ENCODE measurements around the gene DPP8.
"Not testable (repeated sequence)": the region's sequence is repeated elsewhere in the genome, so short reads cannot be mapped to it uniquely, and the experiment has no call there.

Gene DPP8

DNA sequence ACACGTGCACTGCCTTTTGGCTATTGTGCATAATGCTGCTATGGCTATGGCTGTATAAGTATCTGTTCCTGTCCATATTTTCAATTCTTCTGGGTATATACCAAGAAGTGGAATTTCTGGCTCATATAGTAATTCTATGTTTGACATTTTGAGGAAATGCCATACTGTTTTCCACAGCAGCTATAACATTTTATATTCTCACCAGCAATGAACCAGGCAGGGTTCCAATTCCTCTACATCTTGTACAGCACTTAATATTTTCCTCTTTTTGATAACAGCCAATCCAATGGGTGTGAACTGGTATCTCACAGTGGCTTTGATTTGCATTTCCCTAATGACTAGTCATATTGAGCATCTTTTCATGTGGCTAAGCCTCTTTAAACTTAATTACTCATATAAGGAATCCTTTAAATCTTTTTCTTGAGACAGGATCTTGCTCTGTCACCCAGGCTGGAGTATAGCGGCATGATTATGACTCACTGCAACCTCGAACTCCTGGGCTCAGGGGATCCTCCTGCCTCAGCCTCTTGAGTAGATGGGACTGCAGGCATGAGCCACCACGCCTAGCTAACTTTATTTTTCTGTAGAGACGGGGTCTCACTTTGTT lies 56.6 kb downstream of the DPP8 start:
- H3K9ac ChIP-seq (ENCODE audit: low read depth, low read length): no peak overlapping the region
- no peak overlapping the region for H3K4me3 ChIP-seq (ENCODE audit: low read length)
- H3K27ac ChIP-seq (ENCODE audit: low read length): no peak overlapping the region
- H3K4me1 ChIP-seq (ENCODE audit: insufficient read depth, low read length): no peaks in the 10 kb centered on the region
- peaks cover 82% of the 10 kb centered on the region for H3K36me3 ChIP-seq (ENCODE audit: insufficient read depth, low read depth, low read length)
- no peaks in the 10 kb centered on the region for H3K9me3 ChIP-seq (ENCODE audit: insufficient read depth, low read depth, low read length)
- H3K27me3 ChIP-seq (ENCODE audit: insufficient read depth, low read length): no peaks in the 10 kb centered on the region

DNA sequence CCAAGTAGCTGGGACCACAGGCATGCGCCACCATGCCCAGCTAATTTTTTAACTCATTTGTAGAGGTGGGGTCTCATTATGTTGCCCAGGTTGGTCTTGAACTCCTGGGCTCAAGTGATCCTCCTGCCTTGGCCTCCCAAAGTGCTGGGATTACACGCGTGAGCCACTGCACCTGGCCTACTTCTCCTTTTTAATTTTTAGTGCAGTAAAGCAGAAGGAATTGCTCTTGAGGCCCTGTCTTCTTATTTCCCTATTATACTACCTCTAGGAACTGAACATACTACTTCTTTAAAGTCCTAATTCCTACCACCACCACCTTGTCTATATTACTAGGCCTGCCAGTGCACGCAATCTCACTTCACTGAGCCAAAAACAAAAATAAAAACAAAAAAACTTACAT lies 62.2 kb downstream of the DPP8 start:
- not testable (repeated sequence) for H3K27me3 ChIP-seq (ENCODE audit: insufficient read depth, low read length); H3K9me3 ChIP-seq (ENCODE audit: insufficient read depth, low read depth, low read length); H3K4me3 ChIP-seq (ENCODE audit: low read length); H3K9ac ChIP-seq (ENCODE audit: low read depth, low read length); H3K27ac ChIP-seq (ENCODE audit: low read length); H3K4me1 ChIP-seq (ENCODE audit: insufficient read depth, low read length)
- peaks cover 84% of the 10 kb centered on the region for H3K36me3 ChIP-seq (ENCODE audit: insufficient read depth, low read depth, low read length)

DNA sequence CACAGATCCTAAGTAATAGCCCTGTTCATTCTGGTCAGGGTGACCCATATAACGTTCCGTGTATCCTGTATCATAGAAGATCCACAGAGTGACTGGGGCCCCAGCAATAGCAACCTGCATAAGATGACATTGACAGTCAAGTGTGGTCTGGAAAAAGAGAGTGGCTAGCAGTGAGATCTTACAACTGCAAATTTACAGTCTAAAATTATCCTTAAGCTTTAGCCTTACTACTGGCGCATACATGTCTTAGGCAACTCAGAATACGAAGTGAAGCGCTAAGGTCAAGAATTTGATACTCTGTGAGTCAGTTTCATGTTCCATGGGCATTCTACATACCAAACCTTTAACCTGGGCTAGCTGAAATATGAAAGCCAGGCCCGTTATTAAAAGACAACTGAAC lies 65.5 kb downstream of the DPP8 start:
- Histone ChIP-seq H3K9me3 (ENCODE audit: insufficient read depth, low read depth, low read length) (no peaks in the 10 kb centered on the region), H3K9ac (ENCODE audit: low read depth, low read length) (no peak overlapping the region), H3K4me3 (ENCODE audit: low read length) (no peak overlapping the region), H3K27me3 (ENCODE audit: insufficient read depth, low read length) (no peaks in the 10 kb centered on the region), H3K4me1 (ENCODE audit: insufficient read depth, low read length) (no peaks in the 10 kb centered on the region), H3K36me3 (ENCODE audit: insufficient read depth, low read depth, low read length) (peaks cover 77% of the 10 kb centered on the region), H3K27ac (ENCODE audit: low read length) (no peak overlapping the region)

DNA sequence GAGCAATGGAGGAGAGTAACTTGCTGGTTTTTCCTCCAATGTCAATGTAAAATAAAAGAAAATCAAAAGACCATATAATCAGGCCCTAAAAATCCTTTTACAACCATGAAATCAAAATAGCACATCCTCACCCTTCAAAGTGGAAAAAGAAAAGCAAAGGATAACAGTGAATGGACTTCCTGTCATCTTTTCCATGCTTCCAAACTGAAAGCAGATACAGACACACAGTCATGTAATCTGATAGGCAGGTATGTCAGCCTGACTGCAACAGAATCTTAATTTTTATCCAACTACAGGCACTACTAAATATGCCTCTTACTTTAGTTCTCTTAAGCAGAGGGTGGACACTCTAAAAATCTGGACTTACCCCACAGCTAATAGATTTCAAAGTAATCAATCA lies 66.9 kb downstream of the DPP8 start:
- H3K36me3 ChIP-seq (ENCODE audit: insufficient read depth, low read depth, low read length): peaks cover 79% of the 10 kb centered on the region
- no peaks in the 10 kb centered on the region for H3K27me3 ChIP-seq (ENCODE audit: insufficient read depth, low read length)
- no peak overlapping the region for H3K4me3 ChIP-seq (ENCODE audit: low read length)
- H3K9ac ChIP-seq (ENCODE audit: low read depth, low read length): no peak overlapping the region
- no peak overlapping the region for H3K27ac ChIP-seq (ENCODE audit: low read length)
- H3K4me1 ChIP-seq (ENCODE audit: insufficient read depth, low read length): no peaks in the 10 kb centered on the region
- no peaks in the 10 kb centered on the region for H3K9me3 ChIP-seq (ENCODE audit: insufficient read depth, low read depth, low read length)

DNA sequence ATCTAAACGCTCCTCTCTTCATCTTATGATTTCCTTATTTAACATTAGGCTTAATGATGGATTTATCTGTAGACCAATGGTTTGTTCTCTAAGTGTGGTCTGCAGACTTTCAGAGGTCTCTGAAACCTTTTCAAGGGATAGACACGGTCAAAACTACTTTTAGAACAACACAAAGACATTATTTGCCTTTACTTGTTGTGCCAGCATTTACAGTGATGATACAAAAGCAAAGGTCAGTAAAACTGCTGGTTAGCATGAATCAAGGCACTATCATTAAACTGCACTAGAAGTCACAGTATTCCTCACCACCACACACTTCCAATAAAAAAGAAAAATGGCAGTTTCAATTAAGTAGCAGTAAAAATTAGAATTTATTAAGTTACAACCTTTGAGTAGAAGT lies 70.3 kb downstream of the DPP8 start:
- H3K9ac ChIP-seq (ENCODE audit: low read depth, low read length): no peak overlapping the region

GRCh38 chr15:65434201-65434600 lies 83.3 kb downstream of the DPP8 start:
- no peak overlapping the region for H3K9ac ChIP-seq (ENCODE audit: low read depth, low read length)
- no peaks in the 10 kb centered on the region for H3K36me3 ChIP-seq (ENCODE audit: insufficient read depth, low read depth, low read length)
- no peak overlapping the region for H3K4me3 ChIP-seq (ENCODE audit: low read length)
- no peaks in the 10 kb centered on the region for H3K4me1 ChIP-seq (ENCODE audit: insufficient read depth, low read length)
- H3K27ac ChIP-seq (ENCODE audit: low read length): no peak overlapping the region
- H3K9me3 ChIP-seq (ENCODE audit: insufficient read depth, low read depth, low read length): no peaks in the 10 kb centered on the region
- H3K27me3 ChIP-seq (ENCODE audit: insufficient read depth, low read length): no peaks in the 10 kb centered on the region

More for the DNA sequence above, 70.3 kb downstream of the DPP8 start:
- no peak overlapping the region for H3K27ac ChIP-seq (ENCODE audit: low read length)
- H3K27me3 ChIP-seq (ENCODE audit: insufficient read depth, low read length): no peaks in the 10 kb centered on the region
- H3K36me3 ChIP-seq (ENCODE audit: insufficient read depth, low read depth, low read length): peaks cover 56% of the 10 kb centered on the region
- no peaks in the 10 kb centered on the region for H3K4me1 ChIP-seq (ENCODE audit: insufficient read depth, low read length)
- H3K4me3 ChIP-seq (ENCODE audit: low read length): no peak overlapping the region
- no peaks in the 10 kb centered on the region for H3K9me3 ChIP-seq (ENCODE audit: insufficient read depth, low read depth, low read length)

GRCh38 chr15:65431731-65432130 lies 85.8 kb downstream of the DPP8 start:
- H3K4me3 ChIP-seq (ENCODE audit: low read length): no peak overlapping the region

GRCh38 chr15:65426216-65426853 lies 91.2 kb downstream of the DPP8 start:
- no peak overlapping the region for H3K4me3 ChIP-seq (ENCODE audit: low read length)
- H3K9me3 ChIP-seq (ENCODE audit: insufficient read depth, low read depth, low read length): no peaks in the 10 kb centered on the region
- no peaks in the 10 kb centered on the region for H3K36me3 ChIP-seq (ENCODE audit: insufficient read depth, low read depth, low read length)
- no peak overlapping the region for H3K27ac ChIP-seq (ENCODE audit: low read length)
- H3K4me1 ChIP-seq (ENCODE audit: insufficient read depth, low read length): peaks cover 5% of the 10 kb centered on the region; the same call in 1 of the 2 replicates
- H3K27me3 ChIP-seq (ENCODE audit: insufficient read depth, low read length): peaks cover 17% of the 10 kb centered on the region
- no peak overlapping the region for H3K9ac ChIP-seq (ENCODE audit: low read depth, low read length)

More at GRCh38 chr15:65431731-65432130, 85.8 kb downstream of the DPP8 start:
- no peaks in the 10 kb centered on the region for H3K27me3 ChIP-seq (ENCODE audit: insufficient read depth, low read length)
- no peak overlapping the region for H3K9ac ChIP-seq (ENCODE audit: low read depth, low read length)
- no peaks in the 10 kb centered on the region for H3K9me3 ChIP-seq (ENCODE audit: insufficient read depth, low read depth, low read length)
- H3K36me3 ChIP-seq (ENCODE audit: insufficient read depth, low read depth, low read length): no peaks in the 10 kb centered on the region
- no peaks in the 10 kb centered on the region for H3K4me1 ChIP-seq (ENCODE audit: insufficient read depth, low read length)
- H3K27ac ChIP-seq (ENCODE audit: low read length): no peak overlapping the region

DNA sequence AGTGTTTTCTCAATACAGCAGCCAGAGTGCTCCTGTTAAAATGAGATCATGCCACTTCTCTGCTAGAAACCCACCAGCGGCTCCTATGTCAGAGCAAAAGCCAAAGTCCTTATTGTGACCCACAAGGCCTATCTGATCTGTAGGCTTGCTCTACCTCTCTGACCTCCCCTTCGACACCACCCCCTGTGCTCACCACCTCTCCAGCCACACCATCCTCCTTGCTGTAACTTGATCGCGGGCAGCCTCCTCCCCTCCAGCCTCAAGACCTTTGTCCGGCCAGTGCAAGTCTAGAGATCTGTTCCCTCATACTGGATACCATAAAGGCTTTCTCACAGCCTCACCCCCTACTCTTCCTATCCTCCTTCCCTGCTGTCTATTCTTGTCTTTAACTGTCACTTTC lies 92.8 kb downstream of the DPP8 start:
- no peaks in the 10 kb centered on the region for H3K36me3 ChIP-seq (ENCODE audit: insufficient read depth, low read depth, low read length)
- peaks cover 20% of the 10 kb centered on the region for H3K27me3 ChIP-seq (ENCODE audit: insufficient read depth, low read length)
- no peak overlapping the region for H3K4me3 ChIP-seq (ENCODE audit: low read length)
- peaks cover 15% of the 10 kb centered on the region for H3K4me1 ChIP-seq (ENCODE audit: insufficient read depth, low read length)
- no peak overlapping the region for H3K27ac ChIP-seq (ENCODE audit: low read length)
- no peaks in the 10 kb centered on the region for H3K9me3 ChIP-seq (ENCODE audit: insufficient read depth, low read depth, low read length)
- no peak overlapping the region for H3K9ac ChIP-seq (ENCODE audit: low read depth, low read length)

GRCh38 chr15:65423976-65424679 lies 93.4 kb downstream of the DPP8 start:
- Histone ChIP-seq H3K9me3 (ENCODE audit: insufficient read depth, low read depth, low read length) (no peaks in the 10 kb centered on the region), H3K4me1 (ENCODE audit: insufficient read depth, low read length) (peaks cover 21% of the 10 kb centered on the region), H3K36me3 (ENCODE audit: insufficient read depth, low read depth, low read length) (no peaks in the 10 kb centered on the region), H3K9ac (ENCODE audit: low read depth, low read length) (no peak overlapping the region), H3K27ac (ENCODE audit: low read length) (no peak overlapping the region), H3K4me3 (ENCODE audit: low read length) (peak overlapping the region; percentile 81; the same call in 1 of the 2 replicates), H3K27me3 (ENCODE audit: insufficient read depth, low read length) (peaks cover 20% of the 10 kb centered on the region)

DNA sequence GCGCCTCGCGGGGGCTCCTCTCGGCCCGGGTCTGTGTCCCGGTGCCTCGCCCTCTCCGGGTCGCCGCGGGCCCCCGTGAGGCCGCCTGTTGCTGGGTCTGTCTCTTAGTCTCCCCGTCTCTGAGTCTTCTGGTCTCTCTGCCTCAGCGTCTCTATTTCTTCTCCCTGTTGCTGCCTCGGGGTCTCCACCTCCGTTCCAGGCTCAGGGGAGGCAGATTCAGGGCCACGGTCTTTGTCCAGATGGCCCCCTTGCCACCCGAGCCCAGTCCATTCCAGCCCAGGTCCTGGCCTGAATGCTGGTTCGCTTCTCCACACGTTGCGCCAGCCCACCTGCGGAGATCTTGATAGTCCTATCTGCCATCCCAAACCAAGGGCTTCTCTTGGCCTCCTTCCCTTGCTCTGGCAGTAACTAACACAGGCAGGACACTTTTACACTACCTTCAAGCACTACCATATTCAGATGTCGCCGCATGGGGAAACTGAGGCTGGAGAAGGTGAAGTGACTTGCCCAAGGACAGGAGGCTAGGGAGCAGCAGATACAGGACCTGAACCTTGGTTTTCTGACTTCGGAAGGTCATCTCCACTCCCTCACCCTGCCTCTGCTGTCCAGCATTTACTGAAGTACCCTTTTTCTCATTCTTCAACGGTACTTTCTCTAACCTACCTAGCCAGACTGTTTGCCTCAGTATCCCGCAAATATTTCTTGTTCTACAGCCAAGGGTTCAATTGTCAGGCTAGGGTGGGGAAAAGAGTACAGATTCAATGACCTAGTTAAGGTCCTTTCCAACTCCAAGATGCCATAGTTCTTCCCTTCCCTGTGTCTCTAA lies 94.1 kb downstream of the DPP8 start:
- Histone ChIP-seq H3K27ac (ENCODE audit: low read length) (no peak overlapping the region), H3K9me3 (ENCODE audit: insufficient read depth, low read depth, low read length) (no peaks in the 10 kb centered on the region), H3K4me3 (ENCODE audit: low read length) (peak overlapping the region; percentile 81), H3K27me3 (ENCODE audit: insufficient read depth, low read length) (peaks cover 20% of the 10 kb centered on the region), H3K36me3 (ENCODE audit: insufficient read depth, low read depth, low read length) (no peaks in the 10 kb centered on the region), H3K9ac (ENCODE audit: low read depth, low read length) (peak overlapping the region; percentile 81), H3K4me1 (ENCODE audit: insufficient read depth, low read length) (peaks cover 26% of the 10 kb centered on the region)

Data from iPS-20b (cell line).